GM19099 (cell line): ENCODE data around the gene SIK2.

ENCODE experiments used
- POLR2A ChIP-seq: IDR thresholded peaks from 3 replicates; pipeline ENCODE4 v1.6.1; 2011; ENCODE audit warnings: low read depth; ENCODE audit not compliant: insufficient read length; ENCODE audit errors: extremely low read depth

The SIK2 gene

GRCh38 chr11:111632516-111633220 is 30.4 kb downstream of the SIK2 start:
- no peak for TF ChIP-seq POLR2A

DNA sequence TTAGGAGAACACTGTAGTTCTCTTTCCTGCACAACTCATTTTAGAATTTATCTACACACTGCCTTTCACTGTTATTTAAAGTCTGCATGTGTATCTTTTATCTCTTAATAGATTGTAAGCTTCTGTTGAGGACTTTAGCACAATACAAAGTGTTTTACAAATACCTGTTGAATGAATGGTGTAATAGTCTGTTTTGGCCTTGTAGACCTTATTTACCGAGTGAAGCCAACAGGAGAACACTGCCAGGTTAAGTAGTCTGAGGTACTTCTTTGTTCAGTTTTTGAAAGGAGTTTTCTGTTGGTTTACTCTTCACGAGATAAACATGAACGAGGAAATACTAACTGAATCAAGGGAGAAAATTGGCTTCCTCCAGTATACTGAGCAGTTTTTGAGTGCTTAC is 31.0 kb downstream of the SIK2 start:
- no peak for TF ChIP-seq POLR2A

GRCh38 chr11:111633756-111634362 is 31.6 kb downstream of the SIK2 start:
- no peak for TF ChIP-seq POLR2A

GRCh38 chr11:111634981-111635705 is 32.9 kb downstream of the SIK2 start:
- no peak for TF ChIP-seq POLR2A

GRCh38 chr11:111635706-111636045 is 33.4 kb downstream of the SIK2 start:
- TF ChIP-seq POLR2A: no peak

DNA sequence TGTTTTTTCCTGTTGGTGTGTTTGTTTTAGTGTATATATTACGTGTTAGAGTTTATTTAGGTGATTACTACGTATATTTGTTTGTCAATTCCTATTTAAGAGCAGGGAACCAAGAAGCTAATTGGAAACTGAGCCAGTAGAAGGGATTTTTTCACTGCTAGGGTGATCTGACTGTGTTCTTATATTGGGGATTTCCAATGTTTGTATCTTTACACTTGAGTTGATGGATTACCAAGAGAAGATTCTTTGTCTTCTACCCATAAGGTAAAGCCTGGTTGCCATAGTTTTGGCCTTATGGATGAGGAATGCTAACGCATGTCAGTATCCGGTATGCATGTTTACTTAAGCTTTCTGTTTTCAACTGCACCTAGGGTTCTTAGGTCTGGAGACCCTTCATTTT is 35.6 kb downstream of the SIK2 start:
- no peak for TF ChIP-seq POLR2A

DNA sequence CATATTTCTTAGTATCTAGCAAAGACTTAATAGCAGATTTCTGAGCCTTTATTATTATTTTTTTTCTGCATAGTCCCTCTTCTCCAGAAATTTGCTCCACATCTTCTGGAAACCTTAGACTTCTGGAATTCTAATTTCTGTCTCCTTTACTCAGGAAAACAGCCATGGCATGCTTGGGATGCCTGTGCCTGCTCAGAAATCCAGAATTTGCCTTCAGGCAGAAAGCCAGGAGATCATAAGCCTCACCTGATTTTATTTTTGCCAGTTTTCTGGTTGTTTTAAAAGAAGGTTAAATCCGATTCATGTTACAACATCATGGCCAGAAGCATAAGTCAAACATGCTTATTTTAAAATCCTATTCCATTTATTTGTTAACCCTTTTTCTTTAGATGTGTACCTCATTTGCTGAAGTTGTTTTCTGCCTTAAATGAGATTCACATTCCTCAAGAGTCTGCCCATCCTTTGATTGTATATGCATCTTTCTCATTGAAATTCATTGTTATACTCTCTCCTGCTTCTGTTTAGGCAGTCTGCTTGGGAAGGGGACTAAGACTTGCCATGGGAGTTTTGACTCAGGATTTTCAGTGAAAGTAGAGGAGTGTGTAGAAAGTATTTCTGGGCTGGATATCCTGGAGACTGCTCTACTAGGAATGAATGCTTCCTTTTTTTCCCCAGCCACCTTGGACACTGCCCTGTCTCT is 37.1 kb downstream of the SIK2 start:
- TF ChIP-seq POLR2A: no peak

- no peak for TF ChIP-seq POLR2A
Observed at GRCh38 chr11:111641339-111642015, 39.2 kb downstream of the SIK2 start.

GRCh38 chr11:111642542-111642941 is 40.3 kb downstream of the SIK2 start:
- no peak for TF ChIP-seq POLR2A

GRCh38 chr11:111644922-111645321 is 42.7 kb downstream of the SIK2 start:
- no peak for TF ChIP-seq POLR2A

- TF ChIP-seq POLR2A: no peak
Observed at GRCh38 chr11:111645657-111646316, 43.5 kb downstream of the SIK2 start.

DNA sequence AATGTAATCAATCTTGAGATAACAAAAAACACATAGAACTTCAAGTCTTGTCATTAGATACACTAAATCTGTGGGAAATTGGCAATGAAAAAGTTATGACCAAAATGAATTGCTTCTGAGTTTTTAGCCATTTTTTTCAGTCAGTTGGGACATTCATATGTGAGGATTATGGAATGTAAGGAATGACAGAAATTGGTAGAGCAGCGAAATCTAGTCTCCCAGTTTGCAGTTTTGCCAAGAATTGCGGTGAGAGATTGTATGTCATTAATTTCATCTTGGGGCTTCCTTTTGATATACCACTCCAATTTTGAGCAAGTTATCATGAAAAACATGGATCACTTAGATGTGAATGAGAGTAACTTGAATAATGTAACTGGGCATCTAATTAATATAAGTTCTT is 49.9 kb downstream of the SIK2 start:
- no peak for TF ChIP-seq POLR2A

DNA sequence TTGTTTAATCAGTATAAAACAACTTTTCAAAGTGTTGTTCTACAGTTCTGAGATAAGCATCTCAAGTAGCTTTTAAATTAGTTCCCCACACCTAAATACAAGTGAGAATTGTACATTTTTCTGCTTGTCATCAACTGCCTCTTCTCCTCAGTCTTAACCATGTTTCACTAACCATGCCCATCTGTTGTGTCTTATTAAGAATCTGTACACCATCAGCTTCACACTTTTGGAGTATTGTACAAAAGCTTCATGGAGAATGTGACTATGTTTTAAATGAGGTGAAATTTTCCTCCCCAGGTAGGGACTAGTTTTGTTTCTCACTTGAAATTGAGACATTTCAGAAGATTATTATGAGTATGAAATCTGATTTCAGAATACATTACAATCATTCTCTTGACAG is 52.4 kb downstream of the SIK2 start:
- no peak for TF ChIP-seq POLR2A

- no peak for TF ChIP-seq POLR2A
Observed at GRCh38 chr11:111655924-111656323, 53.7 kb downstream of the SIK2 start.
